Epithelial cell of proximal tubule (primary cell): Measurements from ENCODE around the gene NOSIP. TPM values are rescaled to one million over a fixed set of nuclear protein-coding genes. Genes with fewer than 3 reads are reported as not detected.

Experiments
- DNase-seq: peaks from one replicate; pipeline ENCODE4 v3.0.0-alpha.2; 2011; ENCODE audit warnings: low read depth
- H3K4me3 ChIP-seq: 2 replicates; pipeline ENCODE4 v1.5.1; 2011; ENCODE audit warnings: low read depth, mild to moderate bottlenecking, low read length
- CTCF ChIP-seq: conservative IDR thresholded peaks from 2 replicates; pipeline ENCODE4 v1.5.1; 2012; ENCODE audit warnings: low read depth, mild to moderate bottlenecking, low read length
- total RNA-seq: library from RNA; depleted of rRNA; stranded (reverse); fragments of >200 nt; gene quantifications from 2 replicates; pipeline ENCODE4 v1.2.3, GENCODE V29; 2015

NOSIP gene
- total RNA-seq, 1 donor from 2014 or later: 82.4 TPM

DNA sequence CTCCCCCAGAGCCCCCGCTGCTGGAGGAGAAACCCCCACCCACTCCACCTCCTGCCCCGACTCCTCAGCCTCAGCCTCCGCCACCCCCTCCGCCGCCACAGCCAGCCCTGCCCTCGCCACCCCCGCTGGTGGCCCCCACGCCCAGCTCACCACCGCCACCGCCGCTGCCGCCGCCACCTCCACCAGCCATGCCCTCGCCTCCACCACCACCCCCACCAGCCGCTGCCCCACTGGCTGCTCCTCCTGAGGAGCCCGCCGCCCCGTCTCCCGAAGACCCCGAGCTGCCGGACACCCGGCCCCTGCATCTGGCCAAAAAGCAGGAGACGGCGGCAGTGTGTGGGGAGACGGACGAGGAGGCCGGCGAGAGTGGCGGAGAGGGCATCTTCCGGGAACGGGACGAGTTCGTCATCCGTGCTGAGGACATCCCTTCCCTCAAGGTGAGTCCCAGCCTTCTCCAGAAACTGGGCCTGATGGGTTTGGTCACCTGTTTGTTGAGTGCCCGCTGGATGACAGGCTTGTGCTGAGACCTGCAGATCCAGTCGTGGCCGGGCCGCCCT, 21.2 kb upstream of the NOSIP start:
- TF ChIP-seq CTCF: no peak
- no peak for DNase-seq
- no peak overlapping the region for H3K4me3 ChIP-seq

GRCh38 chr19:49599378-49600295, 19.3 kb upstream of the NOSIP start:
- DNase-seq: no peak
- H3K4me3 ChIP-seq: no peak overlapping the region
- no peak for TF ChIP-seq CTCF

- DNase-seq: no peak
- TF ChIP-seq CTCF: no peak
- H3K4me3 ChIP-seq: no peak overlapping the region
These were observed 17.3 kb upstream of the NOSIP start for GRCh38 chr19:49597703-49597974.

- no peak for DNase-seq
- H3K4me3 ChIP-seq: no peak overlapping the region
- no peak for TF ChIP-seq CTCF
These were observed 16.8 kb upstream of the NOSIP start for GRCh38 chr19:49596954-49597702.

DNA sequence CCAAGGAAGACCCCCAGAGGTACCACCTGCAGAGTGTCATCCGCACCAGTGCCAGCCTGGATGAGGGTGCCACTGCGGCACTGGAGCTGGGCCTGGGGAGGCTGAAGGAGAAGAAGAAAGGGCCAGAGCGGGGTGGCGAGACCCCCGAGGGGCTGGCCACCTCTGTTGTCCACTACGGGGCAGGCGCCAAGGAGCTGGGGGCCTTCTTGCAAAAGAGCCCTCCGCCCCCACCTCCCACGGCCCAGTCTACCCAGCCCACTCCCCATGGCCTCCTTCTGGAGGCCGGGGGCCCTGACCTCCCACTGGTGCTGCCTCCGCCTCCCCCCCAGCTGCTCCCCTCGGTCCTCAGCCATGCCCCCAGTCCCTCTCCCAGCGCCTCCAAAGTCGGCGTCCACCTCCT, 16.1 kb upstream of the NOSIP start:
- TF ChIP-seq CTCF: no peak
- no peak overlapping the region for H3K4me3 ChIP-seq
- DNase-seq: no peak

- TF ChIP-seq CTCF: no peak
- DNase-seq: no peak
- H3K4me3 ChIP-seq: no peak overlapping the region
These were observed 15.6 kb upstream of the NOSIP start for GRCh38 chr19:49595819-49596404.
